ENCODE results near the gene FAM98B. TPM values are rescaled to one million over a fixed set of nuclear protein-coding genes. Genes with fewer than 3 reads are reported as not detected.

The FAM98B gene
- total and polyA plus RNA-seq, 2 of the 8 experiments (the other 6 are each of a cell fraction or from before 2014, with no cell fraction given), result 5.9 to 48.4 TPM

DNA sequence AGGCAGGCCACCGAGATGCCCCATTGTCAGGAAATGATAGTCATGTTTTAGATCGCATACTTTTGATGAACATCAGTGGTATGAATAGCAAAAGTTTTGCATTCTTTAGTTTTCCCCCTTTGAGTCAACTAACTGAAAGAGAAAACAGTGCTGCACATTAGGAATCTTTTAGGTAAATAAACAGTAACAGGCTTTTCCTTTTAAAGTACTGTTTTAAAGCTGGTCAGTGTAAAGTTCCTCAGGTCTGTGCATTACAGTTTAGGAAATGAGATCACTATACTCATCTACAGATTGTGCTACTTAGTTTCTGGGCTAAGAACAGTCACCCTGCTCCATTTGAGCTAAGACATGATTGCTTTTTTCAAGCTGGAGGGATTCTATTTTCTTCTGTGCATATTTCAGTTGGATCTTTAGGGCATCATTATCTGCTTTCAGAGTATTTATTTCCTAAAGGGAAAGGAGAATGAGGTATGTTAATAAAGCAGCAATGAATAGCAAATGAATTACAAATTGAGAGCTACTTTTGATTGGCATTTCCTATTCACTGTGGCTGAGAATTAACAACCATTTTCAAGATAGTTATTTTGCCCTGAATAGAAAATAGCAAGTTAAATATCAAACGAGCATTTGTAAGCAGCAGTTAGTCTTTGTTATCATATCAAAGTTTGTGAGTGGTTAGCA lies 36.5 kb downstream of the FAM98B start (continued):
- TF ChIP-seq, protein P1, sequence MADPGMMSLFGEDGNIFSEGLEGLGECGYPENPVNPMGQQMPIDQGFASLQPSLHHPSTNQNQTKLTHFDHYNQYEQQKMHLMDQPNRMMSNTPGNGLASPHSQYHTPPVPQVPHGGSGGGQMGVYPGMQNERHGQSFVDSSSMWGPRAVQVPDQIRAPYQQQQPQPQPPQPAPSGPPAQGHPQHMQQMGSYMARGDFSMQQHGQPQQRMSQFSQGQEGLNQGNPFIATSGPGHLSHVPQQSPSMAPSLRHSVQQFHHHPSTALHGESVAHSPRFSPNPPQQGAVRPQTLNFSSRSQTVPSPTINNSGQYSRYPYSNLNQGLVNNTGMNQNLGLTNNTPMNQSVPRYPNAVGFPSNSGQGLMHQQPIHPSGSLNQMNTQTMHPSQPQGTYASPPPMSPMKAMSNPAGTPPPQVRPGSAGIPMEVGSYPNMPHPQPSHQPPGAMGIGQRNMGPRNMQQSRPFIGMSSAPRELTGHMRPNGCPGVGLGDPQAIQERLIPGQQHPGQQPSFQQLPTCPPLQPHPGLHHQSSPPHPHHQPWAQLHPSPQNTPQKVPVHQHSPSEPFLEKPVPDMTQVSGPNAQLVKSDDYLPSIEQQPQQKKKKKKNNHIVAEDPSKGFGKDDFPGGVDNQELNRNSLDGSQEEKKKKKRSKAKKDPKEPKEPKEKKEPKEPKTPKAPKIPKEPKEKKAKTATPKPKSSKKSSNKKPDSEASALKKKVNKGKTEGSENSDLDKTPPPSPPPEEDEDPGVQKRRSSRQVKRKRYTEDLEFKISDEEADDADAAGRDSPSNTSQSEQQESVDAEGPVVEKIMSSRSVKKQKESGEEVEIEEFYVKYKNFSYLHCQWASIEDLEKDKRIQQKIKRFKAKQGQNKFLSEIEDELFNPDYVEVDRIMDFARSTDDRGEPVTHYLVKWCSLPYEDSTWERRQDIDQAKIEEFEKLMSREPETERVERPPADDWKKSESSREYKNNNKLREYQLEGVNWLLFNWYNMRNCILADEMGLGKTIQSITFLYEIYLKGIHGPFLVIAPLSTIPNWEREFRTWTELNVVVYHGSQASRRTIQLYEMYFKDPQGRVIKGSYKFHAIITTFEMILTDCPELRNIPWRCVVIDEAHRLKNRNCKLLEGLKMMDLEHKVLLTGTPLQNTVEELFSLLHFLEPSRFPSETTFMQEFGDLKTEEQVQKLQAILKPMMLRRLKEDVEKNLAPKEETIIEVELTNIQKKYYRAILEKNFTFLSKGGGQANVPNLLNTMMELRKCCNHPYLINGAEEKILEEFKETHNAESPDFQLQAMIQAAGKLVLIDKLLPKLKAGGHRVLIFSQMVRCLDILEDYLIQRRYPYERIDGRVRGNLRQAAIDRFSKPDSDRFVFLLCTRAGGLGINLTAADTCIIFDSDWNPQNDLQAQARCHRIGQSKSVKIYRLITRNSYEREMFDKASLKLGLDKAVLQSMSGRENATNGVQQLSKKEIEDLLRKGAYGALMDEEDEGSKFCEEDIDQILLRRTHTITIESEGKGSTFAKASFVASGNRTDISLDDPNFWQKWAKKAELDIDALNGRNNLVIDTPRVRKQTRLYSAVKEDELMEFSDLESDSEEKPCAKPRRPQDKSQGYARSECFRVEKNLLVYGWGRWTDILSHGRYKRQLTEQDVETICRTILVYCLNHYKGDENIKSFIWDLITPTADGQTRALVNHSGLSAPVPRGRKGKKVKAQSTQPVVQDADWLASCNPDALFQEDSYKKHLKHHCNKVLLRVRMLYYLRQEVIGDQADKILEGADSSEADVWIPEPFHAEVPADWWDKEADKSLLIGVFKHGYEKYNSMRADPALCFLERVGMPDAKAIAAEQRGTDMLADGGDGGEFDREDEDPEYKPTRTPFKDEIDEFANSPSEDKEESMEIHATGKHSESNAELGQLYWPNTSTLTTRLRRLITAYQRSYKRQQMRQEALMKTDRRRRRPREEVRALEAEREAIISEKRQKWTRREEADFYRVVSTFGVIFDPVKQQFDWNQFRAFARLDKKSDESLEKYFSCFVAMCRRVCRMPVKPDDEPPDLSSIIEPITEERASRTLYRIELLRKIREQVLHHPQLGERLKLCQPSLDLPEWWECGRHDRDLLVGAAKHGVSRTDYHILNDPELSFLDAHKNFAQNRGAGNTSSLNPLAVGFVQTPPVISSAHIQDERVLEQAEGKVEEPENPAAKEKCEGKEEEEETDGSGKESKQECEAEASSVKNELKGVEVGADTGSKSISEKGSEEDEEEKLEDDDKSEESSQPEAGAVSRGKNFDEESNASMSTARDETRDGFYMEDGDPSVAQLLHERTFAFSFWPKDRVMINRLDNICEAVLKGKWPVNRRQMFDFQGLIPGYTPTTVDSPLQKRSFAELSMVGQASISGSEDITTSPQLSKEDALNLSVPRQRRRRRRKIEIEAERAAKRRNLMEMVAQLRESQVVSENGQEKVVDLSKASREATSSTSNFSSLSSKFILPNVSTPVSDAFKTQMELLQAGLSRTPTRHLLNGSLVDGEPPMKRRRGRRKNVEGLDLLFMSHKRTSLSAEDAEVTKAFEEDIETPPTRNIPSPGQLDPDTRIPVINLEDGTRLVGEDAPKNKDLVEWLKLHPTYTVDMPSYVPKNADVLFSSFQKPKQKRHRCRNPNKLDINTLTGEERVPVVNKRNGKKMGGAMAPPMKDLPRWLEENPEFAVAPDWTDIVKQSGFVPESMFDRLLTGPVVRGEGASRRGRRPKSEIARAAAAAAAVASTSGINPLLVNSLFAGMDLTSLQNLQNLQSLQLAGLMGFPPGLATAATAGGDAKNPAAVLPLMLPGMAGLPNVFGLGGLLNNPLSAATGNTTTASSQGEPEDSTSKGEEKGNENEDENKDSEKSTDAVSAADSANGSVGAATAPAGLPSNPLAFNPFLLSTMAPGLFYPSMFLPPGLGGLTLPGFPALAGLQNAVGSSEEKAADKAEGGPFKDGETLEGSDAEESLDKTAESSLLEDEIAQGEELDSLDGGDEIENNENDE (IDR thresholded peaks at IDR 0.05; ENCODE audit: insufficient replicate concordance, low read length), result no peak
- no peak for TF ChIP-seq RBBP5 (IDR thresholded peaks at IDR 0.05; ENCODE audit: borderline replicate concordance, low read depth, low read length)
